ENCODE results near the gene IFT74. TPM values are rescaled to one million over a fixed set of nuclear protein-coding genes. Genes with fewer than 3 reads are reported as not detected.

IFT74 gene
- total RNA-seq, 1 experiment from 2014 or later = 16.2 TPM

- TF ChIP-seq, protein P1, sequence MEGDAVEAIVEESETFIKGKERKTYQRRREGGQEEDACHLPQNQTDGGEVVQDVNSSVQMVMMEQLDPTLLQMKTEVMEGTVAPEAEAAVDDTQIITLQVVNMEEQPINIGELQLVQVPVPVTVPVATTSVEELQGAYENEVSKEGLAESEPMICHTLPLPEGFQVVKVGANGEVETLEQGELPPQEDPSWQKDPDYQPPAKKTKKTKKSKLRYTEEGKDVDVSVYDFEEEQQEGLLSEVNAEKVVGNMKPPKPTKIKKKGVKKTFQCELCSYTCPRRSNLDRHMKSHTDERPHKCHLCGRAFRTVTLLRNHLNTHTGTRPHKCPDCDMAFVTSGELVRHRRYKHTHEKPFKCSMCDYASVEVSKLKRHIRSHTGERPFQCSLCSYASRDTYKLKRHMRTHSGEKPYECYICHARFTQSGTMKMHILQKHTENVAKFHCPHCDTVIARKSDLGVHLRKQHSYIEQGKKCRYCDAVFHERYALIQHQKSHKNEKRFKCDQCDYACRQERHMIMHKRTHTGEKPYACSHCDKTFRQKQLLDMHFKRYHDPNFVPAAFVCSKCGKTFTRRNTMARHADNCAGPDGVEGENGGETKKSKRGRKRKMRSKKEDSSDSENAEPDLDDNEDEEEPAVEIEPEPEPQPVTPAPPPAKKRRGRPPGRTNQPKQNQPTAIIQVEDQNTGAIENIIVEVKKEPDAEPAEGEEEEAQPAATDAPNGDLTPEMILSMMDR (conservative IDR thresholded peaks at IDR 0.05) = 0 out of 3 replicates have a peak, but pooled peaks have one; percentile 28
- H3K4ac ChIP-seq (ENCODE audit: low read depth, low read length) = no peak within 1 kb of the TSS; the same call in 1 of the 2 replicates
- H3K56ac ChIP-seq (ENCODE audit: insufficient read length, low read depth, low read length) = no peak within 1 kb of the TSS
- peak within 1 kb of the TSS; percentile 98 for H3K18ac ChIP-seq (ENCODE audit: insufficient read length, low read depth, low read length)
- no peaks in the 10 kb centered on the region for H3K27me3 ChIP-seq (ENCODE audit: insufficient read depth, low read length)
- no peak within 1 kb of the TSS for H2BK15ac ChIP-seq (ENCODE audit: low read depth, low read length)
- peak within 1 kb of the TSS; percentile 75 for H4K5ac ChIP-seq (ENCODE audit: insufficient read length, low read depth, low read length)
- H3K9me3 Mint-ChIP-seq = no peaks in the 10 kb centered on the region
- H2AK5ac ChIP-seq (ENCODE audit: insufficient read length, low read length) = no peak within 1 kb of the TSS
- peaks cover 38% of the 10 kb centered on the region for H3K79me2 ChIP-seq (ENCODE audit: insufficient read depth, low read length)
- no CpG with 5 or more reads among the region's 76 CpGs for WGBS (ENCODE audit: extremely low coverage, insufficient read length, low lambda C conversion rate)
- no peaks in the 10 kb centered on the region for H4K20me1 ChIP-seq (ENCODE audit: control insufficient read depth, insufficient read depth, insufficient read length)
- H2BK120ac ChIP-seq (ENCODE audit: low read depth, low read length, poor library complexity, severe bottlenecking) = peak within 1 kb of the TSS; percentile 87
- H4K8ac ChIP-seq (replicated peaks; ENCODE audit: insufficient read length, low read depth, low read length) = no peak within 1 kb of the TSS
- DNase-seq = peak; percentile 92
- peak within 1 kb of the TSS; percentile 88 to 95 for H3K4me3 Mint-ChIP-seq
- peaks cover 17 to 22% of the 10 kb centered on the region in 2 experiments for H3K4me1 Mint-ChIP-seq
- peak within 1 kb of the TSS; percentile 100 for H3K27ac Mint-ChIP-seq
- no peaks in the 10 kb centered on the region for H3K27me3 Mint-ChIP-seq (ENCODE audit: low read depth)
- no peak within 1 kb of the TSS for H2BK5ac ChIP-seq (ENCODE audit: insufficient read length, low read length)
- no peaks in the 10 kb centered on the region for H3K79me1 ChIP-seq (ENCODE audit: insufficient read depth, low read depth, low read length, poor library complexity, severe bottlenecking)
- peaks cover 8% of the 10 kb centered on the region for H3K23me2 ChIP-seq (ENCODE audit: insufficient read length, low read depth, low read length, poor library complexity, severe bottlenecking)
- peak within 1 kb of the TSS; percentile 17 for H2AFZ ChIP-seq (ENCODE audit: low read length)
- H2BK20ac ChIP-seq (ENCODE audit: low read depth, low read length, poor library complexity, severe bottlenecking) = no peak within 1 kb of the TSS
- peak within 1 kb of the TSS; percentile 98 for H3K4me2 ChIP-seq (ENCODE audit: insufficient read depth, insufficient read length, low read length)
- H3K27ac ChIP-seq (ENCODE audit: insufficient read length, low read depth, low read length) = peak within 1 kb of the TSS; percentile 33
- no peak within 1 kb of the TSS for H4K91ac ChIP-seq (ENCODE audit: insufficient read length, low read depth, low read length)
- H3K36me3 Mint-ChIP-seq (ENCODE audit: insufficient read depth in 1 of 3, low read depth in 3 of 3) = peaks cover 4 to 10% (median 7%) of the 10 kb centered on the region in 3 experiments; a peak in 4 of 7 replicates
- H3K4me1 ChIP-seq (ENCODE audit: insufficient read depth, low read length) = no peaks in the 10 kb centered on the region
- H3K9ac ChIP-seq (ENCODE audit: extremely low read depth, insufficient read length, low read length) = peak within 1 kb of the TSS; percentile 97
- no peaks in the 10 kb centered on the region for H3K9me3 ChIP-seq (ENCODE audit: control insufficient read depth, low read depth, low read length)
- no peak within 1 kb of the TSS for H2BK12ac ChIP-seq (ENCODE audit: insufficient read length, low read depth, low read length)
- no peak within 1 kb of the TSS for H3T11ph ChIP-seq (ENCODE audit: low read length)
- H3K23ac ChIP-seq (ENCODE audit: insufficient read length, low read depth, low read length) = no peak within 1 kb of the TSS
- H3K14ac ChIP-seq (ENCODE audit: insufficient read depth, low read length) = peak within 1 kb of the TSS; percentile 97
These were observed 9.2 kb upstream of the IFT74 start, which contains the start of gene PLAA for GRCh38 chr9:26946753-26947727. PLAA (minus strand) TSS chr9:26947242; CDS start chr9:26947045, 197 bp downstream.
